ENCODE measurements around the gene MYLIP. TPM values are rescaled to one million over a fixed set of nuclear protein-coding genes. Genes with fewer than 3 reads are reported as not detected.

Gene MYLIP
- total and polyA plus RNA-seq, 2 donors (not counting 1 experiment from before 2014, with no cell fraction given): 2.5 to 7.6 TPM

DNA sequence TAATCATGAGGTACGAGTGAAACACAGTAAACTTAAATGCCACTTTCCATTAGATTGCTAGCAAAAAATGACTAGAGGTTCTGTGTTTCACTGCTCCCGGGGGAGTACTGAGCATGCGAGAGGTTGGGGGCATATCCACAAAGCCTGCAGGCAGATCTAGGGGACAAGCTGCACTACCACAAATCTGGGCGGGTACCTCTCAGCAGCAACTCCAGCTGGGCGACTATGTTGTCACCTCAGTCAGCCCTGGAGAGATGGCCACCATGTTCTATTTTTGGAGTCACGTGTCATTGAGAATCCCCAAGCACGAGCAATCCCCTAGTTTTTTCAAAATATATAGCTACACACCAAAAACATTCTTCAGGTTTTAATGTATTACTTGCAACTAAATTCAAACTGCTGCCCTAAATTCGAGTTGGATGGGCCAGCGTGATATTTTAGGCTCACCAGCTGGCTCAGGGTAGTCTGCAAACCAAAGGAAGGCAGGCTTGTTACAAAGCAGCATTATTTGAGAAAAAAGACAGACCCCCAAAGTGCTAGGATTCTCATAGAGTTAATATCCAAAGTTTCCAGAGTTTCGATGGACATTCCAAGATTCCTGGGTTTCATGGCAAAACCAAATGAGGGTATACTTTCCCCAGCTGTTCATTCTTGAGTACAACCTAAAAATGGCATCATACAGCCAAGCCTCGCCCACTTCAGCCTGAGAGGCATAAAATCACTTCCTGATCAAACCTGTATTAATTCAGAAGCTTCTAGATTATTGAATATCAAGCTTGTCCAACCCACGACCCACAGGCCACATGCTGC, 24.1 kb upstream of the MYLIP start:
- no peak overlapping the region for H3K9ac ChIP-seq (ENCODE audit: insufficient read depth, low read length)

DNA sequence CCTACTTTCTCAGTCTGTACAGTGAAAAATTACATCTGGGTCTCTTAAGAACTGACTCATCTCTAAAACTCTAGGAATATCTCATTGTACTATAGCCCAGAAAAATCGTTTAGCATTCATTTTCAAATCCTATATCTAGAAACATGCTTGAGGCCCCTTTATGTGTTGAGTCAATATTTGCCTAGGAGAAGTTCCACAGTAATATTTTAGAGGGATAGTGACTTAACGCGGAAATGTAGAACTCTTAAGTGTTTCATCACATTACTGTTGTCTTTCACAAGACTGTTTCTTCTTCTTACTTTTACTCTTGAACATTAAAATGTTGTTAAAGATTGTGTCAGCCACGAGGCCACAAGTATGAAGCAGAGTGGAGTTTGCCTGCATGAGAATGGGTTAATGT, 23.0 kb upstream of the MYLIP start:
- Histone ChIP-seq H2AFZ (ENCODE audit: low read length) (no peak overlapping the region), H3K27me3 (ENCODE audit: control insufficient read depth, insufficient read depth, low read length) (no peaks in the 10 kb centered on the region), H3K4me3 (replicated peaks in 1 of 4; ENCODE audit: control extremely low read depth in 1 of 4, insufficient read depth in 1 of 4, low read depth in 3 of 4, low read length in 4 of 4) (no peak overlapping the region), H3K9ac (ENCODE audit: insufficient read depth, low read length) (no peak overlapping the region), H3K9me3 (ENCODE audit: control insufficient read depth, insufficient read depth, low read depth, low read length) (no peaks in the 10 kb centered on the region), H3K36me3 (ENCODE audit: control insufficient read depth, insufficient read depth, low read length) (no peaks in the 10 kb centered on the region), H3K27ac (ENCODE audit: insufficient read depth, low read length) (no peak overlapping the region), H3K4me1 (ENCODE audit: control insufficient read depth, extremely low read depth, insufficient read depth, low read length) (no peaks in the 10 kb centered on the region), H3K79me2 (ENCODE audit: control insufficient read depth, insufficient read depth, low read length) (no peaks in the 10 kb centered on the region), H4K20me1 (ENCODE audit: control insufficient read depth, extremely low read depth, insufficient read depth, low read length) (no peaks in the 10 kb centered on the region), H3K4me2 (ENCODE audit: extremely low read depth, insufficient read depth, low read length) (no peak overlapping the region)
- TF ChIP-seq, protein P1, sequence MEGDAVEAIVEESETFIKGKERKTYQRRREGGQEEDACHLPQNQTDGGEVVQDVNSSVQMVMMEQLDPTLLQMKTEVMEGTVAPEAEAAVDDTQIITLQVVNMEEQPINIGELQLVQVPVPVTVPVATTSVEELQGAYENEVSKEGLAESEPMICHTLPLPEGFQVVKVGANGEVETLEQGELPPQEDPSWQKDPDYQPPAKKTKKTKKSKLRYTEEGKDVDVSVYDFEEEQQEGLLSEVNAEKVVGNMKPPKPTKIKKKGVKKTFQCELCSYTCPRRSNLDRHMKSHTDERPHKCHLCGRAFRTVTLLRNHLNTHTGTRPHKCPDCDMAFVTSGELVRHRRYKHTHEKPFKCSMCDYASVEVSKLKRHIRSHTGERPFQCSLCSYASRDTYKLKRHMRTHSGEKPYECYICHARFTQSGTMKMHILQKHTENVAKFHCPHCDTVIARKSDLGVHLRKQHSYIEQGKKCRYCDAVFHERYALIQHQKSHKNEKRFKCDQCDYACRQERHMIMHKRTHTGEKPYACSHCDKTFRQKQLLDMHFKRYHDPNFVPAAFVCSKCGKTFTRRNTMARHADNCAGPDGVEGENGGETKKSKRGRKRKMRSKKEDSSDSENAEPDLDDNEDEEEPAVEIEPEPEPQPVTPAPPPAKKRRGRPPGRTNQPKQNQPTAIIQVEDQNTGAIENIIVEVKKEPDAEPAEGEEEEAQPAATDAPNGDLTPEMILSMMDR (conservative IDR thresholded peaks at IDR 0.05 in 1 of 2, IDR thresholded peaks at IDR 0.05 in 1 of 2; ENCODE audit: low read depth in 1 of 2, low read length in 2 of 2): no peak
- no peak for TF ChIP-seq EZH2 (IDR thresholded peaks at IDR 0.05; ENCODE audit: low read length, missing control alignments)
- DNase-seq (ENCODE audit: low read depth in 2 of 2): peak; percentile 27 to 31

More for the DNA sequence above, 24.1 kb upstream of the MYLIP start:
- H3K36me3 ChIP-seq (ENCODE audit: control insufficient read depth, insufficient read depth, low read length): no peaks in the 10 kb centered on the region
- no peak for TF ChIP-seq EZH2 (IDR thresholded peaks at IDR 0.05; ENCODE audit: low read length, missing control alignments)
- TF ChIP-seq, protein P1 (conservative IDR thresholded peaks at IDR 0.05 in 1 of 2, IDR thresholded peaks at IDR 0.05 in 1 of 2; ENCODE audit: low read depth in 1 of 2, low read length in 2 of 2): no peak
- no peak overlapping the region for H3K4me3 ChIP-seq (replicated peaks in 1 of 4; ENCODE audit: control extremely low read depth in 1 of 4, insufficient read depth in 1 of 4, low read depth in 3 of 4, low read length in 4 of 4)
- no peak overlapping the region for H2AFZ ChIP-seq (ENCODE audit: low read length)
- H3K79me2 ChIP-seq (ENCODE audit: control insufficient read depth, insufficient read depth, low read length): no peaks in the 10 kb centered on the region
- DNase-seq (ENCODE audit: low read depth in 2 of 2): no peak
- H3K27ac ChIP-seq (ENCODE audit: insufficient read depth, low read length): no peak overlapping the region
- no peaks in the 10 kb centered on the region for H3K4me1 ChIP-seq (ENCODE audit: control insufficient read depth, extremely low read depth, insufficient read depth, low read length)
- no peaks in the 10 kb centered on the region for H4K20me1 ChIP-seq (ENCODE audit: control insufficient read depth, extremely low read depth, insufficient read depth, low read length)
- H3K27me3 ChIP-seq (ENCODE audit: control insufficient read depth, insufficient read depth, low read length): no peaks in the 10 kb centered on the region
- no peak overlapping the region for H3K4me2 ChIP-seq (ENCODE audit: extremely low read depth, insufficient read depth, low read length)
- H3K9me3 ChIP-seq (ENCODE audit: control insufficient read depth, insufficient read depth, low read depth, low read length): no peaks in the 10 kb centered on the region

DNA sequence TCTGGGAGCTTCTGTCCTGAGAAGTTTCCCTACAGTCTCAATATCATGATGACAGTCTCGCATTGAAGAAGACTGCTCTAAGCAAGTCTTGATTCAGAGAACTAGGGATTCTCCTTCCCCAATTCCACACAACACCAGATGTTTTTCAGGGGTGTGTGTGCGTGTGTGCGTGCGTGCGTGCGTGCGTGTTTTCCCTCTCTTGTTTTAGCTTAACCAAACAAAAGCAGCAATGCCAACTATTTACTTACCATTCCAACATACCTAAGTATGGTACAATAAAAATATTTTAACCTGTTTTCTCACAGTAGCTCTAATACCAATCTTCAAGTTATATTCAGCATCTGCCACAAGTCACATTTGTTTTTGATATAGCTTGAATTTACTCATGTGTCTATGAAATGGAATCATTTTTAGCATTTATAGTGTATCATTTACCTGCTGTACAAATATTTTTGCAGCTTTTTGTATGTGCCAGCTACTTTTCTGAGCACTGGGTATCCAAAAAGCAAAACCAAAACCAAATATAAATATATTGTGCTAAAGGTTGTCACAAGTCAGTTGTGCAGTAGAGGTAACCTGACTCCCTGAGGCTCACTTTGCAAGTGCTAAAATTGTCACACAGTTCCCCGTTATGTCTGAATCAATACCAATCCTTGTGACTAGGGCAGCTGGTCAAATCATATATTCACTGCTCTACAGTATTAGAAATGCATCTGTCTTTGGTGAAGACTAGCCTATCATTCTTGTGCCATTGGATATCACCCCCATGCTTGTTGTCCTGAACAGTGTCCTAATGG, 21.7 kb upstream of the MYLIP start:
- Histone ChIP-seq H3K79me2 (ENCODE audit: control insufficient read depth, insufficient read depth, low read length) (no peaks in the 10 kb centered on the region), H3K4me1 (ENCODE audit: control insufficient read depth, extremely low read depth, insufficient read depth, low read length) (no peaks in the 10 kb centered on the region), H3K4me3 (replicated peaks in 1 of 4; ENCODE audit: control extremely low read depth in 1 of 4, insufficient read depth in 1 of 4, low read depth in 3 of 4, low read length in 4 of 4) (no peak overlapping the region), H3K27me3 (ENCODE audit: control insufficient read depth, insufficient read depth, low read length) (no peaks in the 10 kb centered on the region), H2AFZ (ENCODE audit: low read length) (no peak overlapping the region), H3K27ac (ENCODE audit: insufficient read depth, low read length) (no peak overlapping the region), H3K4me2 (ENCODE audit: extremely low read depth, insufficient read depth, low read length) (no peak overlapping the region), H3K9ac (ENCODE audit: insufficient read depth, low read length) (no peak overlapping the region), H3K36me3 (ENCODE audit: control insufficient read depth, insufficient read depth, low read length) (no peaks in the 10 kb centered on the region), H4K20me1 (ENCODE audit: control insufficient read depth, extremely low read depth, insufficient read depth, low read length) (no peaks in the 10 kb centered on the region), H3K9me3 (ENCODE audit: control insufficient read depth, insufficient read depth, low read depth, low read length) (no peaks in the 10 kb centered on the region)
- no peak for DNase-seq (ENCODE audit: low read depth in 2 of 2)
- TF ChIP-seq, protein P1 (conservative IDR thresholded peaks at IDR 0.05 in 1 of 2, IDR thresholded peaks at IDR 0.05 in 1 of 2; ENCODE audit: low read depth in 1 of 2, low read length in 2 of 2): no peak
- TF ChIP-seq EZH2 (IDR thresholded peaks at IDR 0.05; ENCODE audit: low read length, missing control alignments): no peak

Measured in fibroblast of lung (primary cell).